ENCODE results near the gene CLDN17.

GRCh38 chr21:30164796-30165195 is 1.8 kb downstream of the CLDN17 start:
- TF ChIP-seq ZBTB7A (IDR thresholded peaks at IDR 0.05; ENCODE audit: low read depth), result no peak
- TF ChIP-seq YY1 (IDR thresholded peaks at IDR 0.05; ENCODE audit: low read depth), result no peak
- no peak for TF ChIP-seq EP300 (IDR thresholded peaks at IDR 0.05; ENCODE audit: borderline replicate concordance)
- TF ChIP-seq USF1 (IDR thresholded peaks at IDR 0.05), result no peak
- no peak for TF ChIP-seq TAF1 (IDR thresholded peaks at IDR 0.05; ENCODE audit: low read depth)
- TF ChIP-seq REST (IDR thresholded peaks at IDR 0.05; ENCODE audit: low read depth), result no peak
- TF ChIP-seq MAX (IDR thresholded peaks at IDR 0.05), result no peak
- TF ChIP-seq NFIC (IDR thresholded peaks at IDR 0.05), result no peak
- TF ChIP-seq RAD21 (IDR thresholded peaks at IDR 0.05; ENCODE audit: low read depth), result no peak
- TF ChIP-seq TEAD4 (IDR thresholded peaks at IDR 0.05), result no peak

Measured in Ishikawa (cell line).